HepG2 (cell line): ENCODE measurements around the gene SLC7A4. TPM values are rescaled to one million over a fixed set of nuclear protein-coding genes. Genes with fewer than 3 reads are reported as not detected.
"Not testable (repeated sequence)": the region's sequence is repeated elsewhere in the genome, so short reads cannot be mapped to it uniquely, and the experiment has no call there.

ENCODE experiments used
- ATAC-seq: fragments of 200-7000 bp; cut with Tn5 transposase; 3 replicates; pipeline ENCODE4 v1.9.1; 2020; ENCODE audit warnings: mild to moderate bottlenecking, moderate library complexity
- BruUV-seq: library from RNA; stranded (reverse); fragments of 400-500 nt; replicated peaks from 2 replicates; lab custom pipeline; 2021; lab: Mats Ljungman, UMichigan
- CTCF ChIA-PET: fragments of 300-600 bp; formaldehyde crosslinking; extraction: SDS; loops from one replicate; lab custom pipeline; 2021; ENCODE audit warnings: low total read pairs, inconsistent platforms, low intra/inter-chr PET ratio; lab: Yijun Ruan, JAX
- POLR2A ChIA-PET: fragments of 350-600 bp; sonication (Branson Sonifier 250); formaldehyde crosslinking; loops from one replicate; lab custom pipeline; 2020; ENCODE audit warnings: antibody characterized with exemption, inconsistent platforms; lab: Yijun Ruan, JAX
- DNase-seq: peaks from one replicate; pipeline ENCODE4 v3.0.0-alpha.2; 2015; ENCODE audit warnings: low spot score
- FAIRE-seq: peaks from 3 replicates; lab custom pipeline; 2011; peaks lifted over from hg19 to GRCh38; lab: Jason Lieb, UNC
- H2AFZ ChIP-seq: one replicate; pipeline ENCODE4 v1.6.1; 2011; ENCODE audit warnings: low read length, inconsistent platforms
- H3K27ac ChIP-seq: fragments of 300-600 bp; 3 replicates; pipeline ENCODE4 v1.8.0; 2011; ENCODE audit warnings: mixed run types, mild to moderate bottlenecking, mixed read lengths, low read length, inconsistent platforms; ENCODE audit not compliant: insufficient read depth; ENCODE audit errors: extremely low read length
- H3K27me3 ChIP-seq, 2 experiments: fragments of 200-600 bp in 1 of 2; 2 replicates in 1 of 2; 3 replicates in 1 of 2; pipeline versions ENCODE4 v1.6.0 to v1.8.0; 2011; ENCODE audit warnings: low read length in 2 of 2, mild to moderate bottlenecking in 2 of 2, moderate library complexity in 2 of 2, inconsistent platforms in 1 of 2; ENCODE audit not compliant: insufficient read depth in 2 of 2, control insufficient read depth in 1 of 2
- H3K36me3 ChIP-seq, 2 experiments: fragments of 200-600 bp in 1 of 2; replicated peaks in 1 of 2; 2 replicates in 1 of 2; 3 replicates in 1 of 2; pipeline versions ENCODE4 v1.5.1 to v1.8.0; 2011; ENCODE audit warnings: low read length in 2 of 2, inconsistent platforms in 1 of 2; ENCODE audit not compliant: insufficient read depth in 2 of 2, control insufficient read depth in 1 of 2
- H3K4me1 ChIP-seq: 2 replicates; pipeline ENCODE4 v1.5.1; 2012; ENCODE audit warnings: low read length, inconsistent platforms; ENCODE audit not compliant: insufficient read depth
- H3K4me2 ChIP-seq: 2 replicates; pipeline ENCODE4 v1.6.0; 2011; ENCODE audit warnings: low read depth, low read length, inconsistent platforms
- H3K4me3 ChIP-seq, 3 experiments: fragments of 200-600 bp in 1 of 3; sonication (generic), shearing (Covaris generic) in 1 of 3; replicated peaks in 1 of 3; 2 replicates each; pipeline ENCODE4 v1.5.1; 2011 to 2016; ENCODE audit warnings: low read length in 3 of 3, inconsistent platforms in 2 of 3, low read depth in 2 of 3, mild to moderate bottlenecking in 2 of 3, control low read depth in 1 of 3, mixed read lengths in 1 of 3; ENCODE audit not compliant: insufficient read depth in 1 of 3
- H3K79me2 ChIP-seq: one replicate; pipeline ENCODE4 v1.6.1; 2011; ENCODE audit warnings: low read length, inconsistent platforms; ENCODE audit not compliant: insufficient read depth
- H3K9ac ChIP-seq: 2 replicates; pipeline ENCODE4 v1.6.0; 2011; ENCODE audit warnings: mild to moderate bottlenecking, low read depth, low read length, inconsistent platforms; ENCODE audit not compliant: insufficient read depth
- H3K9me3 ChIP-seq: 2 replicates; pipeline ENCODE4 v1.5.1; 2012; ENCODE audit warnings: mild to moderate bottlenecking, low read length
- H4K20me1 ChIP-seq: 2 replicates; pipeline ENCODE4 v1.6.0; 2011; ENCODE audit warnings: inconsistent platforms, mild to moderate bottlenecking, low read length, moderate library complexity; ENCODE audit not compliant: insufficient read depth
- ETV6 ChIP-seq: sonication (generic); formaldehyde crosslinking; conservative IDR thresholded peaks from 2 replicates; pipeline ENCODE4 v1.4.0; 2020; ENCODE audit warnings: missing genetic modification reagents
- FOSL2 ChIP-seq: sonication (generic); formaldehyde crosslinking; IDR thresholded peaks from 2 replicates; pipeline ENCODE4 v1.4.0; 2020; ENCODE audit warnings: missing genetic modification reagents
- GPBP1L1 ChIP-seq: sonication (generic); formaldehyde crosslinking; IDR thresholded peaks from 2 replicates; pipeline ENCODE4 v1.5.0; 2020; ENCODE audit warnings: mild to moderate bottlenecking, missing genetic modification reagents
- RXRA ChIP-seq: sonication (generic); formaldehyde crosslinking; IDR thresholded peaks from 2 replicates; pipeline ENCODE4 v1.5.1; 2020; ENCODE audit warnings: missing genetic modification reagents
- ZKSCAN8 ChIP-seq: IDR thresholded peaks from 2 replicates; pipeline ENCODE4 v1.6.1; 2016; ENCODE audit warnings: borderline replicate concordance, missing genetic modification reagents, missing compliant biosample characterization
- ZNF354B ChIP-seq: sonication (generic); formaldehyde crosslinking; IDR thresholded peaks from 2 replicates; pipeline ENCODE4 v1.8.0; 2022; ENCODE audit warnings: mild to moderate bottlenecking, missing genetic modification reagents
- ZNF724P ChIP-seq: sonication (generic); formaldehyde crosslinking; IDR thresholded peaks from 2 replicates; pipeline ENCODE4 v1.8.0; 2022; ENCODE audit warnings: missing genetic modification reagents, borderline replicate concordance
- ZNF773 ChIP-seq: sonication (generic); formaldehyde crosslinking; IDR thresholded peaks from 2 replicates; pipeline ENCODE4 v1.4.0; 2020; ENCODE audit warnings: missing genetic modification reagents, borderline replicate concordance
- WGBS: methylation state at CpG from one replicate; pipeline ENCODE4 v1.1.6; 2017; ENCODE audit warnings: low lambda C conversion rate; 5-methylcytosine and 5-hydroxymethylcytosine counted together
- in situ Hi-C: cut with HindIII; loops from 2 replicates; pipeline ENCODE4 v1.10.0; 2017; ENCODE audit warnings: low pct_unique_long_range_greater_than_20kb; ENCODE audit not compliant: extremely low pct_ligation_motif_present
- intact Hi-C: fragments of 100-400 bp; cut with micrococcal nuclease; formaldehyde crosslinking; loops from one replicate; pipeline ENCODE4 v1.10.0; 2022; ENCODE audit not compliant: unreplicated experiment
- polyA plus RNA-seq, 8 experiments: library from polyadenylated mRNA; depleted of rRNA in 3 of 8; stranded (reverse) in 7 of 8; unstranded in 1 of 8; fragments of >200 nt; fragmentation: Illumina TruSeq in 4 of 8; extraction: Trizol in 4 of 8; gene quantifications; 2 replicates each; pipeline versions ENCODE4 v1.2.1 to v1.2.3, GENCODE V29; 2011 to 2016; ENCODE audit warnings: low read depth in 4 of 8, missing spikeins in 1 of 8, mixed read lengths in 1 of 8; ENCODE audit not compliant: insufficient read depth in 1 of 8
- total RNA-seq, 5 experiments: library from RNA; depleted of rRNA; stranded (reverse); fragments of >200 nt; fragmentation: Illumina TruSeq; extraction: Trizol; gene quantifications; 2 replicates each; pipeline ENCODE4 v1.2.3, GENCODE V29; 2016; ENCODE audit warnings: low read depth in 1 of 5

Gene SLC7A4
- total and polyA plus RNA-seq, 2 of the 13 experiments (the other 11 are each of a cell fraction or from before 2014, with no cell fraction given), result not detected

GRCh38 chr22:21042978-21043859 is 10.9 kb upstream of the SLC7A4 start:
- in situ Hi-C loops, result no loop called here
- ATAC-seq (no peak), FAIRE-seq (no peak), DNase-seq (no peak)
- H3K9me3 ChIP-seq, result no peaks in the 10 kb centered on the region
- intact Hi-C loops, result no loop called here
- H2AFZ ChIP-seq, result no peak overlapping the region
- H3K27ac ChIP-seq, result no peak overlapping the region
- H3K4me2 ChIP-seq, result no peak overlapping the region
- H3K4me3 ChIP-seq, result no peak overlapping the region
- peaks cover 4 to 31% of the 10 kb centered on the region in 2 experiments; a peak in 4 of 5 replicates for H3K27me3 ChIP-seq
- no peaks in the 10 kb centered on the region; the same call in 1 of the 2 replicates for H4K20me1 ChIP-seq
- no peaks in the 10 kb centered on the region for H3K79me2 ChIP-seq
- H3K36me3 ChIP-seq, result no peaks in the 10 kb centered on the region
- no peak for TF ChIP-seq RXRA (CRISPR knock-in tag)
- TF ChIP-seq ZNF354B (CRISPR knock-in tag), result no peak
- H3K4me1 ChIP-seq, result peaks cover 12% of the 10 kb centered on the region; the same call in 1 of the 2 replicates
- 17% methylated on average over 5 of the region's 6 CpGs for WGBS
- H3K9ac ChIP-seq, result no peak overlapping the region
- no TSS peak for BruUV-seq
- ChIA-PET CTCF (no interaction called here), POLR2A (no interaction called here)

GRCh38 chr22:21041937-21042336 is 9.6 kb upstream of the SLC7A4 start:
- no peak for ATAC-seq
- Histone ChIP-seq H3K9me3 (no peaks in the 10 kb centered on the region), H2AFZ (no peak overlapping the region), H3K79me2 (no peaks in the 10 kb centered on the region), H3K27me3 (peaks cover 3 to 28% of the 10 kb centered on the region in 2 experiments; a peak in 4 of 5 replicates), H3K9ac (no peak overlapping the region)
- intact Hi-C loops, result no loop called here
- CTCF ChIA-PET, result no interaction called here
- no peak for TF ChIP-seq ZKSCAN8
- TF ChIP-seq GPBP1L1 (CRISPR knock-in tag), result no peak
- no peak for TF ChIP-seq ZNF773 (CRISPR knock-in tag)
- TF ChIP-seq FOSL2, result no peak
- no peak for TF ChIP-seq ETV6 (CRISPR knock-in tag)
- TF ChIP-seq ZNF724P (CRISPR knock-in tag), result no peak
- TF ChIP-seq, all 625 proteins: peak for 0
- in situ Hi-C loops, result no loop called here
- no peak overlapping the region for H3K27ac ChIP-seq
- H3K4me2 ChIP-seq, result no peak overlapping the region
- peaks cover 12% of the 10 kb centered on the region; the same call in 1 of the 2 replicates for H3K4me1 ChIP-seq
- no TSS peak for BruUV-seq
- WGBS, result 1% methylated on average over 4 of the region's 4 CpGs
- POLR2A ChIA-PET, result no interaction called here
- FAIRE-seq (no peak), DNase-seq (no peak)
- H4K20me1 ChIP-seq, result no peaks in the 10 kb centered on the region; the same call in 1 of the 2 replicates
- H3K4me3 ChIP-seq, result no peak overlapping the region
- H3K36me3 ChIP-seq, result no peaks in the 10 kb centered on the region

GRCh38 chr22:21039158-21039557 is 6.8 kb upstream of the SLC7A4 start:
- H2AFZ ChIP-seq, H4K20me1 ChIP-seq, H3K36me3 ChIP-seq, H3K4me1 ChIP-seq, H3K79me2 ChIP-seq, H3K9ac ChIP-seq, POLR2A ChIA-PET, in situ Hi-C loops, BruUV-seq, H3K27ac ChIP-seq, H3K4me2 ChIP-seq, H3K9me3 ChIP-seq, DNase-seq, H3K4me3 ChIP-seq, intact Hi-C loops, CTCF ChIA-PET, FAIRE-seq, ATAC-seq: not testable (repeated sequence)
- H3K27me3 ChIP-seq, result peaks cover 3 to 26% of the 10 kb centered on the region in 2 experiments
- 65% methylated on average over 5 of the region's 5 CpGs for WGBS
